HG02870 (cell line): ENCODE measurements around the gene RBP3.

Experiments used
- ATAC-seq: cut with Tn5 transposase; IDR thresholded peaks from one replicate; pipeline ENCODE4 v1.9.1; 2021; ENCODE audit warnings: mild to moderate bottlenecking, moderate library complexity; ENCODE audit not compliant: unreplicated experiment

The RBP3 gene

DNA sequence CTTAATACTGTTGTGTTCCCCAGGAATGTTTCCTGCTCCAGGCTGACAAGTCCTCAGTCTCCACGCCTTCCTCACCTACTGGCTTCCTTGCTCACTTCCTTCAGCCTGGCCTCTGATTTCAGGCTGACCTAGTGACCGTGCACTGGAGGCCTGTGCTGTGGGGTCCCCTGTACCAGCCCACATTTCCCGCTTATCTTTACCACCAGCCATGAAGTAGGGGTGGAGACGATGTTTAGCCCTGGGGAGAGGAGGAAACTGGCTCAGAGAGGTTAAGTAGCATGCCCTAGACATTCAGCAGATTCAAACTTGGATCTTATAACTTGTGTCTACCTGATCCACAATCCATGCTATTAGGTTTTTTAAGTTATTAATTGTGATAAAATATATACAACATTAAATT, 40.7 kb downstream of the RBP3 start:
- no peak for ATAC-seq

GRCh38 chr10:47389619-47390018, 41.5 kb downstream of the RBP3 start:
- no peak for ATAC-seq

- ATAC-seq: no peak
Measured at GRCh38 chr10:47396311-47396717, 48.2 kb downstream of the RBP3 start.

DNA sequence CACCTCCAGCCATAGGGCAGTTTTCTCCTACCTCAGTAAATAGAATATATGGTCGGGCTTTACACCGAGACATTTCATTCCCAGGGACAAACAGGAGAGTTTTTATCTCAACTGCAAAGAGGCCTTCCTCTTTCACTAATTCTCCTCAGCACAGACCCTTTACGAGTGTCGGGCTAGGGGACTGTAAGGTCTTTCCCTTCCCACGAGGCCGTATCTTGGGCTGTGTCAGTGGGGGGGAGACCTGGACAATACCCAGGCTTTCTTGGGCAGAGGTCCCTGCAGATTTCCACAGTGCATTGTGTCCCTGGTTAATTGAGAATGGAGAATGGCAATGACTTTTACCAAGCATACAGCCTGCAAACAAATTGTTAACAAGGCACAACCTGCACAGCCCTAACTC, 49.1 kb downstream of the RBP3 start:
- ATAC-seq: no peak

GRCh38 chr10:47400251-47400650, 52.1 kb downstream of the RBP3 start:
- ATAC-seq: no peak

- no peak for ATAC-seq
Measured at GRCh38 chr10:47400786-47401185, 52.6 kb downstream of the RBP3 start.

GRCh38 chr10:47401210-47401609, 53.0 kb downstream of the RBP3 start:
- ATAC-seq: no peak

DNA sequence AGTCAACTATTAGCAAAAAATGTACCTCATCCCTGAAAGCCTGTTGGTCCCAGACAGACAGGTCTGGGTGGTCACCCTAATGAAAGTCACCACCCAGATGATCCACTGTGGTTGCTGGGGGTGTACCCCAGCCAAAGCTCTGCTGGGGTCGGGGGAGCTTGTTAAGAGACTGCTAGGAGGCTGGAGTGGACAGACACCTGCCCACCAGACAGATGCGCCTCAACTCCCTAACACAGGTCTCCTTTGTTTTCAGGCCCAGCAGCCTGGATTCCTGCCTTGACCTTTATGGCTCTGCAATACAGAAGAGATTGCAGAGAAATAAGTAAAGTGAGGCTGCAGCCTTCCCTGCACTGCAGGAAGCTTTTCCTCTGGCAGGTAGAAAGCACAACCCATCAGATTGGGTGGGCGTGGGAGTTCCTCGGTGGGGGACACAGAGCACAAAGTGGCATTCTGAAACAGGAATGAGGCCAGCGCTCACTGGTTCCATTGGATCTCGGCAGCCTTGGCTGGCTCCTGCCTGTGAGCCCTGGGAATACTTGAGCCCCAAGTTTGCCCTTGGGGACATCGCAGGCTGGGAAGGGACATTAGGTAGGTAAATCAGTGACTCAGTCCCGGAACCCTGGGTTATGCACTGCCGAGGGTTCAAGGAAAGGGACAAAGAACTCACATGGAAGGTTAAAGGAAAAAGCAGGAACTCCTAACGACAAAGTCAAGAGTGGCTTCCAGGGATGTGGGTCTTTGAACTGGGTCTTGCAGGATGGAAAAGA, 53.9 kb downstream of the RBP3 start:
- ATAC-seq: no peak

DNA sequence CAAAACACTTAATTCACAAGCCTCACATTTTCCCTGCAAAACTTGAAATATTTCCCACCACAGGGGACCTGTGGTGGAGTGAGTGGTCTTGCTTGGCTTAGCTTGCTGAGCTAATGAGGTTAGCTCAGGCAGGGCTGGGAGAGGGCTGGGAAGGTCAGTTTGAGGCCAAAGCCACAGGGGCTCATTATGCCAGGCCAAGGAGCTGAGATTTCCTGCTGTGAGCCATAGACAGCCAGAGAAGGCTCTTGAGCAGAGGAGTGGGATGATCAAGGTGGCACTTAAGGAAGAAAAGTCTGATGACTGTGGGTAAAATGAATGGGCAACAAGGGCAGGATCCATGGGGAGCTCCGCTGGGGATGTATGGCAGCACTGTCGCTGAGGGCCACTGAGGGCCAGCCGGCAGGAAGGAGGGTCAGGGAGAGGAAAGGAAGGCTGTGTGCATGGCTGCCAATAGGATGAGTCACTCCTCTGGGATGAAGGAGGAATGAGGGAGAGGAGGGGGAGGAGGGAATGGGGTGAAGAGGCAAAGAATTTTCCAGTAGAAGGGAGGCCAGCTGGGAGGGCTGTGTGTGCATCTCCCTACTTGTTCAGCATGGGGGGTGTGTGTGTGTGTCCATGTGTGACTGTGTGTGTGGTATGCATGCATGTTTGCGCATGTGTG, 54.6 kb downstream of the RBP3 start:
- no peak for ATAC-seq

DNA sequence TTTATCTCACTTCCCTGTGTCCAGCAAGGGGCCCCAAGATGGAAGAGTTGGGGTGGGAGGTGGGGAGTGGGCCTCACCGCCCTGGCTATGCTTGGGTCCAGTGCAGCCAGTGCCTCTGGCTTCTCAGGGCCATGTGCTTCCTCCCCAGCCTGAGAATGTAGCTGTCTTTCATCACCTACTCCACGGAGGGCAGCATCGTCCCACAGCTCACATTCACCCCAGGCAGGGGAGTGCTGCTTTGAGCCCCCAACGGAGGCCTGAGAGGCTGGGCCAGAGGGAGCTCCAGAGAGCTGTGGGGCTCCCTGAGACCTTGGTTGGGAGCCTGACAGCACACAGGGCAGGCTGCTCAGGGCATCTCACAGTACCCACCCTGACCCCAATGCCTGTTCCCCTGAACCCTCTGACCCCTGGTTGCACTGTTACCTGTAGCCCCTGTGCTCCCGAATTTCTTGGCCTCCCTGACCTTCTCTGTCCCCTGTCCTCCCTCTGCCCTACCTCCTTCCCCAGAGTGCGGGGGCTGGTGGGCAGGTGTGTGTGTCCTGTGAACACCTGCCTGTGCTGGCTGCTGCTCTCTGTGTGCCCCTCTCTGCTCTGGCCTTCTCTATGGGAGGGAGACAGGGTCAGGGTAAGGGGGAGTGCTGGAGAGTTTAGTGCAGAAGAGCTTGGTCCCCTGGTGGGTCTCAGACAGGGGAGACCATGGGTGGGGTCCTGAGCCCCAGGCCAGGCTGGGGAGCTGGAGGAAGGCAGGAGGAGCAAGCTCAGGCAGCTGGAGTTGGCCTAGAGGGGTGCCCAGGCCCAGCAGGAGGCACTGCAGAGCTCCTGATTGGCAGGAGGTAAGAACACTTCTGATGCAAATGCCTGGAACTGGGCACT, 55.5 kb downstream of the RBP3 start:
- no peak for ATAC-seq

- no peak for ATAC-seq
Measured at GRCh38 chr10:47404446-47404845, 56.3 kb downstream of the RBP3 start.

- ATAC-seq: no peak
Measured at GRCh38 chr10:47404937-47405336, 56.8 kb downstream of the RBP3 start.

DNA sequence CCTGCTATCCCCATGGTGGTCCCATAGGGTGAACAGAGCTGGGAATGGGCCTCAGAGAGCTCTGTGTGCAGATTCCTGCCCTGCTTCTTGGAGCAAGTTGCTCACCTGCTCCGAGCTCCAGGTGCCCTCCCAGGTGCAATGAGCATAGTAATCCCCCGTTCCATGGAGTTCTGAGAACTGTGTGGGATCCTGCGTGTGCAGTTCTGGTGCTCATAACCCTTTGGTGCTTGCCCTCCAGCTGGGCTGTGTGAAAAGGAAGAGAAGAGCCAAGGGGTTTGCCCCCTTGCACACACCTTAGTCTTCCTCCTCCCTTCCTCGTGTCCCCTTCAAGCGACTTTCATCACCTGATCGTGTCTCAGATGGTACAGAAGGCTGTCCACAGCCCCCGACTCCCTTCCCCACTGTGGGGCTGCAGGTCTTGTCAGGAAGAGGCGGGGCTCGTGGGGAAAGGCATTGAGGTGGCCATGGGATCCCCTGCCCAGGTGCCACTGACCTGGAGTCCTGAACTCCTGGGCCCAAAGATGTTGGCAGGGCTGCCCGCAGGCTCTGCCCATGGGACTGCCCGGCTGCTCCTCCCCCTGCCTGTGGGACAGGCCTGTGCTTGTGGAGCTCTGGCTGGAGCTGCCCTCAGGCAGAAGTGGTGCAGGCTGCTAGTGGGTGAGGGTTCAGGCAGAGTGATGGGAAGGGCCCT, 57.8 kb downstream of the RBP3 start:
- no peak for ATAC-seq

- no peak for ATAC-seq
Measured at GRCh38 chr10:47406548-47406869, 58.3 kb downstream of the RBP3 start.

GRCh38 chr10:47406870-47407691, 58.9 kb downstream of the RBP3 start:
- no peak for ATAC-seq
